CD4-positive, alpha-beta T cell treated with Interleukin-17A for 4 hours (primary cell): ENCODE results near the gene FAM20A.

Source experiments
- DNase-seq: peaks from one replicate; pipeline ENCODE4 v3.0.0-alpha.2; 2020; ENCODE audit warnings: mixed read lengths

Gene FAM20A

GRCh38 chr17:68489919-68490318 lies 111.2 kb downstream of the FAM20A start:
- no peak for DNase-seq
